HG02571 (cell line): ENCODE data around the gene TTC3.
"Not testable (repeated sequence)": the region's sequence is repeated elsewhere in the genome, so short reads cannot be mapped to it uniquely, and the experiment has no call there.

Experiments used
- ATAC-seq: cut with Tn5 transposase; IDR thresholded peaks from one replicate; pipeline ENCODE4 v1.9.1; 2021; ENCODE audit warnings: mild to moderate bottlenecking, moderate library complexity; ENCODE audit not compliant: unreplicated experiment

TTC3 gene, protein sequence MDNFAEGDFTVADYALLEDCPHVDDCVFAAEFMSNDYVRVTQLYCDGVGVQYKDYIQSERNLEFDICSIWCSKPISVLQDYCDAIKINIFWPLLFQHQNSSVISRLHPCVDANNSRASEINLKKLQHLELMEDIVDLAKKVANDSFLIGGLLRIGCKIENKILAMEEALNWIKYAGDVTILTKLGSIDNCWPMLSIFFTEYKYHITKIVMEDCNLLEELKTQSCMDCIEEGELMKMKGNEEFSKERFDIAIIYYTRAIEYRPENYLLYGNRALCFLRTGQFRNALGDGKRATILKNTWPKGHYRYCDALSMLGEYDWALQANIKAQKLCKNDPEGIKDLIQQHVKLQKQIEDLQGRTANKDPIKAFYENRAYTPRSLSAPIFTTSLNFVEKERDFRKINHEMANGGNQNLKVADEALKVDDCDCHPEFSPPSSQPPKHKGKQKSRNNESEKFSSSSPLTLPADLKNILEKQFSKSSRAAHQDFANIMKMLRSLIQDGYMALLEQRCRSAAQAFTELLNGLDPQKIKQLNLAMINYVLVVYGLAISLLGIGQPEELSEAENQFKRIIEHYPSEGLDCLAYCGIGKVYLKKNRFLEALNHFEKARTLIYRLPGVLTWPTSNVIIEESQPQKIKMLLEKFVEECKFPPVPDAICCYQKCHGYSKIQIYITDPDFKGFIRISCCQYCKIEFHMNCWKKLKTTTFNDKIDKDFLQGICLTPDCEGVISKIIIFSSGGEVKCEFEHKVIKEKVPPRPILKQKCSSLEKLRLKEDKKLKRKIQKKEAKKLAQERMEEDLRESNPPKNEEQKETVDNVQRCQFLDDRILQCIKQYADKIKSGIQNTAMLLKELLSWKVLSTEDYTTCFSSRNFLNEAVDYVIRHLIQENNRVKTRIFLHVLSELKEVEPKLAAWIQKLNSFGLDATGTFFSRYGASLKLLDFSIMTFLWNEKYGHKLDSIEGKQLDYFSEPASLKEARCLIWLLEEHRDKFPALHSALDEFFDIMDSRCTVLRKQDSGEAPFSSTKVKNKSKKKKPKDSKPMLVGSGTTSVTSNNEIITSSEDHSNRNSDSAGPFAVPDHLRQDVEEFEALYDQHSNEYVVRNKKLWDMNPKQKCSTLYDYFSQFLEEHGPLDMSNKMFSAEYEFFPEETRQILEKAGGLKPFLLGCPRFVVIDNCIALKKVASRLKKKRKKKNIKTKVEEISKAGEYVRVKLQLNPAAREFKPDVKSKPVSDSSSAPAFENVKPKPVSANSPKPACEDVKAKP (N-terminal part only)

DNA sequence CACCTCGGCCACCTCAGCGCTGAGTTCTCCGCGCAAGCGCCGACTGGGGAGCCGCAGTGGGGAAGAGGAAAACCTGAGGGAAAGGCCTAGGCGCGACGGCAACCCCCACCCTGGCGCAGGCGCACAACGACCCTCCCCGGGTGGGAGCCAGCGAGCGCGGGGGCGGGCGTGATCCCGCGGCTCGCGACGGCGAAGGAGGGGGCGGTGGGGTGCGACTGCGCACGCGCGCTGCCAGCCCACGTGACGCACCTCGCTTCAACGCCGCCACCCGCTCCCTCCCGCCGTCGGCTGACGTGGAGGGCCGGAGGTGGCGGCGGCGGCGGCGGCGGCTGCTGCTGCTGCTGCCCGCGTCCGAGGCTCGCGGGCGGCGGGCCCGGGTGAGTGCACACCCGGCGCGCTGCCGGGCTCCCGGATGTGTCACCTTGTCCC lies at the start of gene TTC3, which contains the start of gene PIGP:
Gene TTC3 (plus strand): TSS at position 267 of the 429 bp plus-strand sequence. CDS start 14,004 bp downstream, outside the sequence.
Gene PIGP (minus strand): TSS at position 84 of the 429 bp plus-strand sequence. CDS start 556 bp downstream, outside the sequence.
- ATAC-seq = peak; percentile 61

DNA sequence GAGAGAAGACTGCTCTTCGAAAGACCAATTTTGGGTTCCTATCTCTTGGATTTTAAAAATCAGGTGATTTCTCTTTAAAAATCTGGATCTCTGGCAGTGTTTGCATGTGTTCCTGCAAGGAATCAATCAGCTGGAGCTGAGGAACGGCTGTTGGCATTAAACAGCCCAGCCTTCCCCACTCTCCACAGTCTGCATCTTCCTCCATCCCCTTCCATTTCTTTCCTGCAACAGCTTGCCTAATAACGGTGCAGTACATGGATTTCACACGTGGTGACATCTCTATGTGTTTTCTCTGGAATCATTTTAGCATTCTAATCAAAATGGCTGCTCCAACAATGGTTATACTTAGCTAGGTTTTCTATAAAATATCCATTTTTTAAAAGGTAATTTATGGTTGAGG lies 46.6 kb upstream of the TTC3 start:
- no peak for ATAC-seq

DNA sequence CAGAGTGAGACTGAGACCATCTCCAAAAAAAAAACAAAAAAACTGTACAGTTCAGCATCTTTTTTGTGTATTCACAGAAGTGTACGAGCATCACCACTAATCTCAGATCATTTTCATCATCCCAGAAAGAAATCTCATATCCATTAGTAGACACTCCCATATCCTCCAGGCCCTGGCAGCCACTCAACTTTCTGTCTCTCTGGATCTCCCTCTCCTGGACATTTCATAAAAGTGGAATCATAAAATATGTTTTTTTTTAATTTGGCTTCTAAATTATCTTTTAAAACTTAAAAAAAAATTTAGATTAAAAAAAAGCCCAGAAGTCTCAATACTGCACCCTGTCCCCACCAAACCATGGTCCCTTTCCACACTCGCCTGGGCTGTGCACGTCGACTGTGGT lies 44.5 kb upstream of the TTC3 start:
- no peak for ATAC-seq

DNA sequence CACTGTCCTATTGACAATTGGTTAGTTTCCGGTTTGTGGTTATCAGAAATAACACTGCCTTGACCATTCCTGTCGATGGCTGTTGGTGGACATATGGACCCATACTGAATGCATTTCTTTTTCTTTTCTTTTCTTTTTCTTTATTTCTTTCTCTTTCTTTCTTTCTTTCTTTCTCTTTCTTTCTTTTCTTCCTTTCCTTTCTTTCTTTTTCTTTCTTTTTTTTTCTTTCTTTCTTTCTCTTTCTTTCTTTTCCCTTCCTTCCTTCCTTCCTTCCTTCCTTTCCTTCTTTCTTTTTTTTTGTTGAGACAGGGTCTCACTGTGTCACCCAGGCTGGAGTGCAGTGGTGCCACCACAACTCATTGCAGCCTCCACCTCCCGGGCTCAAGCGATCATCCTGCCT lies 42.2 kb upstream of the TTC3 start:
- ATAC-seq = no peak

DNA sequence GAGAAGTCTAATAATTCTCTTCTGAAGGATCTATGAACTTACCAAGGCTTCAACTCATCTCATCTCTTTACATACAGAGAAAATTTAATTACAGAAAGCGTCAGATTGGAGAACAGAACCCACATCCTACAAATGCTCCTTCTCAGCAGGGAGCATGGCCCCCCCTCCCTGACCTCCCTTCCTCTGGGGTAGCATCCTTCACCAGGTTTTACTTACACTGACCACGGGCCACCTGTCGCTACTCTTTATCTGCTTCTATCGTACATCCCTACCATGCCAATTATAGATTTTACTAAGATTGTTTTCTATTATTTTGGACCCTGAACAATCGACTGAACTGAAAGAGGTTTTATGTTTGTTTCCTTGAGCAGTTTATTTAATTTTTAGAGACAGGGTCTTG lies 40.8 kb upstream of the TTC3 start:
- ATAC-seq = no peak

DNA sequence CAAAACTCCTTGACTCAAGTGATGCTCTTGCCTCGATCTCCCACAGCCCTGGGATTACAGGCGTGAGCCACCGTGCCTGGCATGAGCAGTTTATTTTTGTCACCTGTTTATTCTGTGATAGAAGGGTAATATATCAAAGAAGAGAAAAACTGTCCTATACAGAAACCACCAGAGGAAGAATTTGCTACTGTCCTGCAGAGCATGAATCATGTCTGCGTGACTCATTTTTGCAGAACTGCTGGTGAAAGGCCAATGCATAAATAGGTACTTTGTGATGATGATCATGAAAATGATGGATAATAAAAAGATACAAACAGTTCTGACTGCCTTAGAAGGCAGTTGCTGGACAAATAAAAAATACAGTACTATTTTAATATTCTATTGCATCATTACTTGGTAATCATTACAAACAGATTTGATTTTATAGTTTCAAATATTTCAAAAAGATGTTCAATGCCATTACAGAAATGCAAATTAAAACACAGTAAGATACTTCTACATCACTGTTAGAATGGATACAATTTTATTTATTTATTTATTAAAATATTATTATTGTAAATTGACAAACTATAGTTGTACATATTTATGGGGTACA lies 40.1 kb upstream of the TTC3 start:
- no peak for ATAC-seq

DNA sequence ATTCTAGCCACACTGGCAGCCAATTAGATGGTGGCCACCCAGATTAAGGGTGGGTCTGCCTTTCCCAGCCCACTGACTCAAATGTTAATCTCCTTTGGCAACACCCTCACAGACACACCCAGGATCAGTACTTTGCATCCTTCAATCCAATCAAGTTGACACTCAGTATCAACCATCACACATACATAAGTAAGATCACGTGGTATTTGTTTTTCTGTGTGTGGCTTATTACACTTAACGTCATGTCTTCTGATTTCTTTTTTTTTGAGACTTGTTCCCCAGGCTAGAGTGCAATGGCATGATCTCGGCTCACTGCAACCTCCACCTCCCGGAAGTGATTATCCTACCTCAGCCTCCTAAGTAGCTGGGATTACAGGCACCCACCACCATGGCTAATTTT lies 38.7 kb upstream of the TTC3 start:
- not testable (repeated sequence) for ATAC-seq

DNA sequence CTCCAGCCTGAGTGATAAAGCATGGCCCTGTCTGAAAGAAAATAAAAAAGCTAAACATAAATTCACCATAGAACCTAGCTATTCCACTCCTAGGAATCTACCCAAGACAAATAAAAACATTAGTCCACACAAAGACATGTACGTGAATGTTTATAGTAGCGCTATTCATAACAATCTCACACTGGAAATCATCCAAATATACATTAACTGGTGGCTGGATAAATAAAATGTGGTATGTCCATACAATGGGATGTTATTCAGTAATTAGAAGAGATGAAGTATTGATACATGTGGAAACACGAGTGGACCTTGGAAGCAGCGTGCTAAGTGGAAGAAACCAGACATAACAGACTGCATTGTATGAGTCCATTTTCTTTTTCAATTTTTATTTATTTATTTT lies 36.9 kb upstream of the TTC3 start:
- ATAC-seq = no peak

DNA sequence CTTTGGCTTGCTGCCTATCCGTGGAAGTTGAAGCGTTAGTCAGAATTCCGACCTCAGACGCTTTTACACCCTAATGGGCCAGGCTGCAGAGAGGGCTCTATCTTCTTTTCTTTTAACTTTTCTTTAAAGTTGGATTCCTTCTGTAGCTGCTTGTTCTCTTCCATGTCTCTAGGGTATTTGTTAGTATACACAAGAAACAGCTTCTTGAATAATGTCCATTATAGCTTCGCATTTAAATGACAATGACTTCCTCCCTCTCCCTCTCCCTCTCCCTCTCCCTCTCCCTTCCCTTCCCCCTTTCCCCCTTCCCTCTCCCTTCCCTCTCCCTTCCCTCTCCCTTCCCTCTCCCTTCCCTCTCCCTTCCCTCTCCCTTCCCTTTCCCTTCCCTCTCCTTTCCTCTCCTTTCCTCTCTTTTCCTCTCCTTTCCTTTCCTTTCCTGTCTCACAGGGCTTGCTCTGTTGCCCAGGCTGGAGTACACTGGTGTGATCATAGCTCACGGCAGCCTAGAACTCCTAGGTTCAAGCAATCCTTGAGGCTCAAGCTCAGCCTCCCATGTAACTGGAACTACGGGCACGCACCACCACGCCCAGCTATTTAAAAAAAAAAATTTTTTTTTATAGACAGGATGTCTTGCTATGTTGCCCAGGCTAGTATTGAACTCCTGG lies 33.5 kb upstream of the TTC3 start:
- no peak for ATAC-seq

DNA sequence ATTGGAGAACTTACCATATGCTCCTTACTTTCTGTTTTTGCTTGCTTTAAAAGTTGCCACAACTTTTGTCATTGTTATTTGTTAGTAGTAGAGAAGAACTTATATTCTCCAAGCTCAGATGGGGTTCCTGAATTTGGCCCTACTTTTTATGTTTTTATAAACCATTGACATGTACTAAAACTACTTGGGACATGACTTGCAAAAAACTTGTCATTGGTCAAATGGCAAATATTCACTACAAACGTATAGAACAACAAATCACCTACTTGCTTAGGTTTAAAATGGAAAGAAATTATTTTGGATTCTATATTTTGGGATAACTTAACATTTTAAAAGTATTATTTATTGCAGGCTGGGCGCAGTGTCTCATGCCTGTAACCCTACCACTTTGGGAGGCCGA lies 32.8 kb upstream of the TTC3 start:
- ATAC-seq = no peak

DNA sequence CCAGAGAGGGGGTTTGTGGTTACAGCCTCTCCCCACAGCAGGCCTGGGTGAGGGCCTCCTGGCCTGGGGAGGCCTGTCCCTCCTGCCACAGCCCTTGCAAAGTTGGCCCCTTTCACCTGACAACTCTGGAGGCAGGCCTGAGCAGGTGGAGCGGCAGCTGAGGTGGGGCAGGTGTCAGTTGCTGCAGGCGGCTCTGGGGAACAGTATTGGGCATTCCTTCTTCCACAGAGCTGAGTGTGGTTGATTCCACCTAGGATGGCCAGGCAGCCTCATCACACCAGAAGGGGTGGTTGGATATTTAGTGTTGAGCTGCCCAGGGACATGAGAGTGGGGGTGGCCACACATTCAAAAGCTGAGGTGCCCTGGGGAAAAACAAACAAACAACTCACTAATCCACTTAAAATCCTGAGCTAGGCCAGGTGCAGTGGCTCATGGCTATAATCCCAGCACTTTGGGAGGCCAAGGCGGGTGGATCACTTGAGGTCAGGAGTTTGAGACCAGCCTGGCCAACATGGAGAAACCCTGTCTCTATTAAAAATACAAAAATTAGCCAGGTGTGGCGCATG lies 31.3 kb upstream of the TTC3 start:
- no peak for ATAC-seq

DNA sequence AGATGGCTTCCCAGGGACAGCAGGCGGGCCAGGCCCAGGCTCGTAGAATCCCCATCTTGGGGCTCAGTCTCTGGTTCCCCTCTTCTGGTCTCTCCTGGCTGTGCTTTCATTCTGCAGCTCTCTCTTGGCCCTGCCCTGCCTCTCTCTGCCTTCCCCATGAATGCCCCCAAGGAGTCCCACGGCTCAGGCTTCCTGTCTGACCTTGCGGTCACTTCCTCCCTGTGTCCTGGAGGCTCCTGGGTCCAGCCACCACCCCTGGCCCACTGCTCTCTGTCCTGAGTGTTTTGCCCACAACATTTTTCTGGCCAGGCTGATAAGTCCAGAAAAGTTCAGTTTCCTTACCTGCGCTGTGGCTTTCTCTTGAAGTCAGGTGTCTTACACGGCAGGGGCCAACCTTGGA lies 29.2 kb upstream of the TTC3 start:
- ATAC-seq = no peak

DNA sequence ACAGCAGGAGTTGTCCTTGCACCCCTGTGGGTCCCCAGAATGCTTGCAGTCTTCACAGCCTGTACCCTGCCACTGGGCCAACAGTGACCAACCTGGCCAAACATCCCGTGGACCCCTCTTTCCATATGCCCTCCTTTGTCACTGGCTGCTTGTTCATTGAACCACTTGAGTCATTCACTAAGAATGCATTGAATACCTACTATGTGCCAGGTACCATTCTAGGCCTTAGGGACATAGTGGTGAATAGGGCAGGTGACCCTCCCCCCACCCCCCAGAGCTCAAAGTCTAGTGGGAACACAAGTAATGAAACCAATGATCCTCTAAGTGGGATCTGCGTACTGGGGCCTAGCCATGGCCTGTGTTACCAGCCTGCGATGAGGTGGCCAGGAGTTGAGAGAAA lies 28.4 kb upstream of the TTC3 start:
- ATAC-seq = no peak

DNA sequence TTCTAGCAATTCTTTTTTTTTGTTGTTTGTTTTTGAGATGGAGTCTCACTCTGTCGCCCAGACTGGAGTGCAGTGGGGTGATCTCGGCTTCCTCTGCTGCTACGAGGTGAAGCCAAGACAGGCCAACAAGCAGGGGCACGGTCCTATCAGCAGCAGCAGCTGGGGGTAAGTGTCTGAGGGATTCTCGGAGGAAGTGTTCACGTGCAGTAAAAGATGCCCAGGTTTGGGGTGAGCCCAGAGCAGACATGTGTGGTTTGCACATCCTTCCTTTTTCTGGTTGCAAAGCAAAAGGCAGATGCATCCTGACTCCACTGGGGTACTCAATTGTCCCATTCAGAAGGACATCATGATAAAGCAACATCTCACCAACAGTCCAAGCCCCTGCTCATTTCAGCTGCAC lies 27.9 kb upstream of the TTC3 start:
- no peak for ATAC-seq

DNA sequence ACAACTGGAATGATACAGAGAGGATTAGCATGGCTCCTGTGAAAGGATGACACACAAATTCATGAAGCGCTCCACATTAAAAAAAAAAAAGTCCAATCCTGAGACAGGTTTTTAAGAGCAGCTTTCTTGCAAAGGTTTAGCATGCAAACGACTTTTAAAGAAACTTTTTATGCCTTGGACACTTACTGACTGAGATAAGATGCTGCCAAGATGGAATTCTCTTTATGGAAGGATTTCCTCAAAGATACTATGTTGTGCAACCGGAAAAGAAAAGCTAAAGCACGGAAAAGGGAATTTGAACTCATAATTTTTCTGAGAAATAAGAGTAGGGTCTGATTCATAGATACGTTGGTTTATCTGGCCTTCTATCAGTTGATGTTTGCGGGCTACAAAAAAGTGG lies 27.5 kb upstream of the TTC3 start:
- ATAC-seq = no peak

DNA sequence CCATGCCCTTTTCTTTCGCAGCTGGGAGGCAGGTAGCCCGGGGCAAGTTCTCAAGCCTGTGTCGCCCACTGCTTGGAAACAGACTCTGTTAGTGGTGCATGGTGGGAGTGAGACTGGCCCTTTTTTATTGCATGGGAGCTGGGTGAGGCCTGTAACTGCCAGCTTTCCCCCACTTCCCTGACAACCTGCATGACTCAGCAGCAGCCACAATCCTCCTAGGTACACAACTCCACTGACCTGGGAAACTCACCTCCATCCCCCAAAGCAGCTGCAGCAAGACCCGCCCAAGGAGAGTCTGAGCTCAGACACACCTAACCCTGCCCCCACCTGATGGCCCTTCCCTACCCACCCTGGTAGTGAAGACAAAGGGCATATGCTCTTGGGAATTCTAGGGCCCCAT lies 26.0 kb upstream of the TTC3 start:
- ATAC-seq = no peak

DNA sequence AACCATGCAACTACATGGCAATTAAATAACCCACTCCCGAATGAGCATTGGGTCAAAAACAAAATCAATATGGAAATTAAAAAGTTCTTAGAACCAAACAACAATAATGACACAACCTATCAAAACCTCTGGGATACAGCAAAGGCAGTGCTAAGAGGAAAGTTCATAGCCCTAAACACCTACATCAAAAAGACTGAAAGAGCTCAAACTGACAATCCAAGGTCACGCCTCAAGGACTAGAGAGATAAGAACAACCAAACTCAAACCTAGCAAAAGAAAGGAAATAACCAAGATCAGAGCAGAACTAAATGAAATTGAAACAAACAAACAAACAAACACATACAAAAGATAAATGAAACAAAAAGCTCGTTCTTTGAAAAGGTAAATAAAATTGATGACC lies 23.3 kb upstream of the TTC3 start:
- not testable (repeated sequence) for ATAC-seq

DNA sequence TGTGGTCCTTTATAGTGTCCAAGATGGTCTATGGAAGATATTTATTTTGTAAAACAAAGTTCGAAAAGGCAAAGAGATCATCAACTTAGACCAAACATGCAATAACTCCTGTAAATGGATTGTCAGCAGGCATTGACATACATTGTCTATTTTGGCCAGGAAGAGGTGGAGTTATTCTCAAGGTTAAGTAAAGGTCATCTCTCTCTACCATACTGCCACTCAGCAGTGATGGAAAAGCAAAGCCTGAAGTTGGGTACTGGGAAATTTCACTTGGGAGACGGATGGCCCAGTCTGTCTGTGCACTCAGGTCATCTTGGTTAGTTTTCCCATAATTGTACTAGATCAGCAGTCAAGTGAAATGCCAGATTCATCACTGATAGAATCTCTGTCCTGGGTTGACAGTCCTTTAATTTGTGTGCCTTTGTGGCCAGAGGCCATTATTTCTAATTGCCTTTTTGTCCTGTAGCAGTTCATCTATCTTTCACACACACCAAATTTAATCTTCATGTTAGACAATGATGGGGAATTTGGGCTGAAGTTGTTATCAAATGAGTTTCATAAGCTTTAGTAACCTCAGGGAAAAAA lies 17.7 kb upstream of the TTC3 start:
- no peak for ATAC-seq

DNA sequence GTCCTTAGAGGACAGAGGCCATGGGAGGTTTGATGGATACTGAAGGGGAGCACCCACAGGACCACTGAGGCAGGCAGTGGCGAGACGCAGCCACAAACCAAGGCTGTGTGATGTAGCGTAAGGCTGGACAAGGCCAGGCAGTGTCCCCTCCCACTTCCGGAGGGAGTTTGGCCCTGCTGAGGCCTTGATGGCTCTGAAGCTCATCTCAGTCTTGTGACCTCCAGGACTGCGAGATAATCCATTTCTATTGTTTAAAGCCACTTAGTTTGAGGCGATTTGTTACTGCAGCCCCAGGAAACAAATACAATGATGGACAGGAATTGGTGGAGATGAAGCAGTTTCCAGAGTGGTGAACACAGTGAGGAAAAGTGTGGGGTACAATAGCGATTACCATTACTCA lies 15.4 kb upstream of the TTC3 start:
- ATAC-seq = no peak
